GM21515 (cell line): ENCODE data around the gene MYCBP.
A peak's percentile ranks its signal among the peaks of the same experiment; 100 is the strongest.
"Not testable (repeated sequence)": the region's sequence is repeated elsewhere in the genome, so short reads cannot be mapped to it uniquely, and the experiment has no call there.

Source experiments
- ATAC-seq: cut with Tn5 transposase; IDR thresholded peaks from one replicate; pipeline ENCODE4 v1.9.1; 2021; ENCODE audit not compliant: unreplicated experiment

MYCBP gene

GRCh38 chr1:38870996-38871395 lies 2.2 kb downstream of the MYCBP start:
- no peak for ATAC-seq

- ATAC-seq, result no peak
Observed at GRCh38 chr1:38867208-38867607, 5.9 kb downstream of the MYCBP start.

- no peak for ATAC-seq
Observed at GRCh38 chr1:38865112-38865715, 7.9 kb downstream of the MYCBP start.

GRCh38 chr1:38860454-38860795 lies 12.7 kb downstream of the MYCBP start:
- ATAC-seq, result no peak

GRCh38 chr1:38859561-38860453 lies 13.3 kb downstream of the MYCBP start, which contains the start of gene RRAGC:
Gene RRAGC, minus strand, starts transcription at chr1:38859772. Its CDS starts 126 bp downstream, at chr1:38859646.
- peak; percentile 88 for ATAC-seq

GRCh38 chr1:38858833-38859560 lies 14.2 kb downstream of the MYCBP start:
- ATAC-seq, result peak; percentile 30

- no peak for ATAC-seq
Observed at GRCh38 chr1:38852780-38853179, 20.4 kb downstream of the MYCBP start.

GRCh38 chr1:38848071-38848470 lies 25.1 kb downstream of the MYCBP start:
- ATAC-seq, result no peak

- no peak for ATAC-seq
Observed at GRCh38 chr1:38846210-38846609, 26.9 kb downstream of the MYCBP start.

GRCh38 chr1:38845088-38845487 lies 28.1 kb downstream of the MYCBP start:
- ATAC-seq, result not testable (repeated sequence)

GRCh38 chr1:38840281-38840680 lies 32.9 kb downstream of the MYCBP start:
- ATAC-seq, result no peak

GRCh38 chr1:38839363-38839762 lies 33.8 kb downstream of the MYCBP start:
- no peak for ATAC-seq

- not testable (repeated sequence) for ATAC-seq
Observed at GRCh38 chr1:38836316-38836715, 36.8 kb downstream of the MYCBP start.

- ATAC-seq, result no peak
Observed at GRCh38 chr1:38834937-38835827, 38.0 kb downstream of the MYCBP start.

GRCh38 chr1:38834221-38834782 lies 38.8 kb downstream of the MYCBP start:
- no peak for ATAC-seq

- ATAC-seq, result no peak
Observed at GRCh38 chr1:38833146-38833545, 40.0 kb downstream of the MYCBP start.

- ATAC-seq, result no peak
Observed at GRCh38 chr1:38832370-38832734, 40.8 kb downstream of the MYCBP start.

GRCh38 chr1:38831731-38832369 lies 41.3 kb downstream of the MYCBP start:
- no peak for ATAC-seq

- no peak for ATAC-seq
Observed at GRCh38 chr1:38829368-38829767, 43.8 kb downstream of the MYCBP start.

GRCh38 chr1:38827318-38827717 lies 45.8 kb downstream of the MYCBP start:
- no peak for ATAC-seq
